ENCODE measurements around the gene CYLD. TPM values are rescaled to one million over a fixed set of nuclear protein-coding genes. Genes with fewer than 3 reads are reported as not detected.

Gene CYLD
- total RNA-seq, 3 donors from 2014 or later, result 40.6 to 62.9 (median 43.4) TPM

Other genes with a start within 250 kb of the CYLD start
- 1 to 10 TPM; 1.3 to 5.0 (median 4.6) TPM for gene NKD1, start 193.7 kb upstream of the CYLD start, total RNA-seq
- 1 to 10 TPM; 1.3 to 2.9 (median 2.7) TPM for gene SNX20, start 60.8 kb upstream of the CYLD start, total RNA-seq
- gene NOD2, start 48.5 kb upstream of the CYLD start, total RNA-seq, result 1 to 10 TPM; 2.6 to 4.9 (median 3.8) TPM